Fibroblast of skin of back (primary cell): Measurements from ENCODE around the gene SUZ12.
"Not testable (repeated sequence)": the region's sequence is repeated elsewhere in the genome, so short reads cannot be mapped to it uniquely, and the experiment has no call there.

Source experiments
- DNase-seq: peaks from one replicate; pipeline ENCODE4 v3.0.0-alpha.2; 2013

The SUZ12 gene

DNA sequence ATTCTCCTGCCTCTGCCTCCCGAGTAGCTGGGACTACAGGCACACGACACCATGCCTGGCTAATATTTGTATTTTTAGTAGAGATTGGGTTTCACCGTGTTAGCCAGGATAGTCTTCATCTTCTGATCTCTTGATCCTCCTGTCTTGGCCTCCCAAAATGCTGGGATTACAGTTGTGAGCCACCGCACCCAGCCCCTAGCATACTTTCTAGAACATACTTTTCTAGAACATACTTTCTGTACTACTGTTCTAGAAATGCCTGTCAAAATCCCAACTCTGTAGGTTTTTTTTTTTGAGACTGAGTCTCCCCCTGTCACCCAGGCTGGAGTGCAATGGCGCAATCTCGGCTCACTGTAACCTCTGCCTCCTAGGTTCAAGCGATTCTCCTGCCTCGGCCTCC is 27.3 kb downstream of the SUZ12 start:
- DNase-seq = not testable (repeated sequence)

DNA sequence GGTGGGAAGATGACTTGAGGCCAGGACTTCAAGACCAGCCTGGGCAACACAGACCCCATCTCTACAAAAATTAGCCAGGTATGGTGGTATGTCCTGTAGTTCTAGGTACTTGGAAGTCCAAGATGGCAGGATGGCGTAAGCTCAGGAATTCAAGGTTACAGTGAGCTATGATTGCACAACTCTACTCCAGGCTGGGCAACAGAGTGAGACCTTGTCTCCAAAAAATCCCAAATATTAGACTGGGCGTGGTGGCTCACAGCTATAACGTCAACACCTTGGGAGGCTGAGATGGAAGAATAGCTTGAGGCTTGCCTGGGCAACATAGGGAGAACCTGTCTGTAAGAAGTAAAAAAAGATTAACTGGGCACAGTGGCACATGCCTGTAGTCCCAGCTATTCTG is 30.8 kb downstream of the SUZ12 start:
- DNase-seq = no peak

DNA sequence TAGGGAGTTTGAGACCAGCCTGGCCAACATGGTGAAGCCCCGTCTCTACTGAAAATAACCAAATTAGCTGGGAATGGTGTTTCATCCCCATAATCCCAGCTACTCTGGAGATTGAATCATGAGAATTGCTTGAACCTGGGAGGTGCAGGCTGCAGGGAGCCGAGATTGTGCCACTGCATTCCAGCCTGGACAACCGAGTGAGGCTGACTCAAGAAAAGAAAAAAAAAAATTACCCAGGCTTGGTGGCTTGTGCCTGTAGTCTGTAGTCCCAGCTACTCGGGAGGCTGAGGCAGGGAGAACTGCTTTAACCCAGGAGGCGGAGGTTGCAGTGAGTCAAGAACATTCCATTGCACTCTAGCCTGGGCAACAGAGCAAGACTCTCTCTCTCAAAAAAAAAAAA is 33.6 kb downstream of the SUZ12 start:
- peak; percentile 7 for DNase-seq

DNA sequence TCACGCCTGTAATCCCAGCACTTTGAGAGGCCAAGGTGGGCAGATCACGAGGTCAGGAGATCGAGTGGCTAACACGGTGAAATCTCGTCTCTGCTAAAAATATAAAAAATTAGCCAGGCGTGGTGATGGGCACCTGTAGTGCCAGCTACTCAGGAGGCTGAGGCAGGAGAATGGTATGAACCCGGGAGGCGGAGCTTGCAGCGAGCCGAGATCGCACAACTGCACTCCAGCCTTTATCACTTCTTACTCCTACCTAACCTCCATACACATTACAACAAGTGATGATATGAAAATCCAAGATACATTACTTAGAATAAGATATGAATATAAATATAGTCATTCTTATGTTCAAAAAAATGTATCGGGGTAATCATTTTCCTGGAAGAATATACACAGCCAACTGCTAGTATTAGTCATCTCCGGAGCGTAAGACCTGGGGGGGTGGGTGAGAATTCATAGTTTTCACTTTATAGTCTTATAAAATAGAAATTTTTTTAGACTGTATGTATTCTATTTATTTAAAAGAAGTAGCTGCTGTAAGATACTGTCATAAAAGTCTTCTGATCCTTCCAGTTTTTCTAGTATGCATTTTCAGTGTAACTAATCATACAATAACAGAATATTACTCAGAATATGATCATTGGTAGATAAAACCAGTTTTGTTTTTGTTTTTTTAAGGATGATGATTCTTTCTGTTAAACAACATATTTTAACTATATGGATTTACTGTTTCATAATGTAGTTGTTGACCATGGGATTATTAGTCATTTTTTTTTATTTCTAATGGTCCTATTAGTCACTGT is 37.7 kb downstream of the SUZ12 start:
- DNase-seq = peak; percentile 63

DNA sequence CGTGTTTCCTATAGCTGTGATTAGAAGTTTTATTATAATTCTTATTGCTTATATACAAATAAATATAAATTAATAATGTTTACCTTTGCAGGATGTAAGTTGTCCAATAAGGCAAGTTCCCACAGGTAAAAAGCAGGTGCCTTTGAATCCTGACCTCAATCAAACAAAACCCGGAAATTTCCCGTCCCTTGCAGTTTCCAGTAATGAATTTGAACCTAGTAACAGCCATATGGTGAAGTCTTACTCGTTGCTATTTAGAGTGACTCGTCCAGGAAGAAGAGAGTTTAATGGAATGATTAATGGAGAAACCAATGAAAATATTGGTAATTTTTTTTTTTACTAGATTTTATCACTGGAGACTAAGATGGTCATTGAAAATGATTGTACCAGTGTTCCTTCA is 38.6 kb downstream of the SUZ12 start:
- peak; percentile 8 for DNase-seq

DNA sequence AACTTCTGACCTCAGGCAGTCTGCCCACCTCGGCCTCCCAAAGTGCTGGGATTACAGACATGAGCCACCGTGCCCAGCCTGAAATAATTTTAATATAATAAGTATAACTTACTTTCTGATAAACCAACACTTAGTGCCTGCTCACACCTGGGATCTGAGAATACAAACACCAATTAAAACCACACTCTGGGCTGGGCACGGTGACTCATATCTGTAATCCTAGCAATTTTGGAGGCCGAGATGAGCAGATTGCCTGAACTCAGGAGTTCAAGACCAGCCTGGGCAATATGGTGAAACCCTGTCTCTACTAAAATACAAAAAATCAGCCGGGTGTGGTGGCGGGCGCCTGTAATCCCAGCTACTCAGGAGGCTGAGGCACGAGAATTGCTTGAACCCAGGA is 55.0 kb downstream of the SUZ12 start:
- not testable (repeated sequence) for DNase-seq

DNA sequence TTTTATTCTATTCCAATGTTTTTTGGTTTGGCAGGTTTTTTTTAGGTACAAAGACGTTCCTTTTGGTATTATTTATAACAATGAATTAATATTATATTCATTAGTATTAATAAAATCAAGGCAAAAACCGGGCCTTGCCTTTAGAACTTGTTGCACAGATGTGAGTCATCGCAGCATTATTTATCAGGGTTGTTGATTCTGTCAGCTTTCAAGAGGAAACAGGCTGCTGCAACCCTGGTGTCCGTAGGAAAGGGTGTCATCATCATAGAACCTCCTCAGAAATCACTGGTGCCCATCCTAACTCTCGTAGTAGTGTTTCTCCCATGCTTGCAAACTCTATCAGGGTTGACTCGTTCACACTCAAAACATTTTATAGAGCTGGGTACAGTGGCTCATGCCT is 60.2 kb downstream of the SUZ12 start:
- DNase-seq = no peak

DNA sequence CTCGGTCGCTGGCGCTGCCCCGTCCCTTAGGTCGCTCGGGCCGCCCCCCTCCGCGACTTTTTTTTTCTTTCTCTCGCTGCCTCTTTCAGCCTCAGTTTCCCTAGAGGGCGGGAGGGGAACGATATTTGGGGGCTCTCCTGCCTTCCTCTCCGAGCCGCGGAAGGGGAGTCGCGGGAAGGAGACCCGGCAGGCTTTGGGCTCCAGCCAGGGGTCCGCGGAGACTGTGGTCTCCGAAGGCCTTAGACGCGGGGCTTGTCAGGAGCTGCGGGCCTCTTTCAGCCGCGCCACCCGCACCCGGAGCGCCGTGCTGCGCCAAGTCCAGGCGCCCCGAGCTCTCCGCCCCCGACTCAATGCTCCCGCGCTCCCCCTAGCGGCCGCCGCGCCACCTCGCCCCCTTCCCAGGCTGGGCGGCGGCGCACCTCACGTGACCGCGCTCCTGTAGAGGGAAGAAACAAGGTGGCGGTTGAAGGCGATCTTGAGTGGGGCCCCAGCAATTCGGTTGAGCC is 70.2 kb downstream of the SUZ12 start, which contains the start of gene LRRC37B:
TSS of gene LRRC37B (plus strand) at position 427 of the 506 bp plus-strand sequence. CDS start 14,010 bp downstream, outside the sequence.
- DNase-seq = peak; percentile 75

DNA sequence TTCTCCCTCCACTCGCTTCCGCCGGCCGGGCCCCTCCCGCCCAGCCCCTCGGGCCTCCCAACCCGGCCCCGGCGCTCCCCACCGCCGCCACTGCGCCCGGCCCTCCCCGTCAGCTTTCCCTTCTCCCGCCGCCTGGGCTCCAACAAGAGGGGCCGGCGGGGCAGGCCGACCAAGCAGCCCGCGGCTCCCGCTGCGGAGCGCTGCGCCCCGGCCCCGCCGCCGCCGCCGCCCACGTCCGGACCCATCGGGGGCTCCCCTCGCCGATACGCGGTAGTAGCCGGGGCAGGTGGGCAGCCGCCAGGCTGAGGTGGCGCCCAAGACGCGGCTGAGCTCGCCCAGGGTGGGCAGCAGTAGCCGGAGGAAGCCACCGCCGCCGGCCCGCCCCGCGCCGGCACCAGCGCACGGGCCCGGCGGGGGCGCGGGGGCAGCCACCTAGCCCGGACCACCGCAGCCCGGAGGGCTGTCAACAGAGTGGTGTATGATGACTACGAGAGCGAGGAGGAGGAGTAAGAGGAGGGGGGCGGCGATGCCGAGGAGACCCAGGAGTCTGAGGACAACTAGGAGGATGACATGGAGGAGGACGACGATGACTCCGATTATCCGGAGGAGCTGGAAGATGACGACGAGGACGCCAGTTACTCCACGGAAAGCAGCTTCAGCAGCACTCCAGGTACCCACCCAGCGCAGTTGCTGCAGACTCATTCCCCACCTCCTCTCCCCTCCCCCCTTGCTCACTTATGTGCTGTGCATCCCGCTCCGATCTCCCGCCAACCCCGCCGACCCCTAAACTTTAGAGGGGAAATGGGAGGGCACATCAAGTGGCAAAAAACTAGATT is 70.9 kb downstream of the SUZ12 start:
- DNase-seq = peak; percentile 17

DNA sequence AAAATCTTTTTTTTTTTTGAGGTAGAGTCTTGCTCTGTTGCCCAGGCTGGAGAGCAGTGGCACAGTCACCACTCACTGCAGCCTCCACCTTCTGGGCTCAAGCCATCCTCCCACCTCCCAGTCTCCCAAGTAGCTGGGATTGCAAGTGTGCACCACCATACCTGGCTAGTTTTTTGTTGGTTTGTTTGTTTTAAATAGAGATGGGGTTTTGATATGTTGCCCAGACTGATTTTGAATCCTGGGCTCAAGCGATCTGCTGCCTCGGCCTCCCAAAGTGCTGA is 72.4 kb downstream of the SUZ12 start:
- DNase-seq = no peak

DNA sequence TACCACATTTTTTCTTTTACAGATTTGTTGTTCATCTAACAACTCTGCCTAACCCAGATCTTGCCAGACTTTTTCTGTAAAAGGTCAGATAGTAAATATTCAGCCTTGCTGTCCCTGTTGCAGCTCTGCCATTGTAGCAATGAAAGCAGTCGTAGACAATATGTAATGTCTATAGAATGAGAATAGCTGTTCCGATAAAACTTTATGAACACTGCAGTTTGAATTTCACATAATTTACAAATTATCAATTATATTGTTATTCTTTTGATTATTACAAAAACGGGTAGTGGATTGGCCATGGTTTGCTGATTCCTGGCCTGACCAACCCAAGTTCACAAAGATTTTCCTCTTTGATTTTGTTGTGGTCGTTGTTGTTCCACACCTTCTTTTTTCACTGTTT is 73.3 kb downstream of the SUZ12 start:
- no peak for DNase-seq

DNA sequence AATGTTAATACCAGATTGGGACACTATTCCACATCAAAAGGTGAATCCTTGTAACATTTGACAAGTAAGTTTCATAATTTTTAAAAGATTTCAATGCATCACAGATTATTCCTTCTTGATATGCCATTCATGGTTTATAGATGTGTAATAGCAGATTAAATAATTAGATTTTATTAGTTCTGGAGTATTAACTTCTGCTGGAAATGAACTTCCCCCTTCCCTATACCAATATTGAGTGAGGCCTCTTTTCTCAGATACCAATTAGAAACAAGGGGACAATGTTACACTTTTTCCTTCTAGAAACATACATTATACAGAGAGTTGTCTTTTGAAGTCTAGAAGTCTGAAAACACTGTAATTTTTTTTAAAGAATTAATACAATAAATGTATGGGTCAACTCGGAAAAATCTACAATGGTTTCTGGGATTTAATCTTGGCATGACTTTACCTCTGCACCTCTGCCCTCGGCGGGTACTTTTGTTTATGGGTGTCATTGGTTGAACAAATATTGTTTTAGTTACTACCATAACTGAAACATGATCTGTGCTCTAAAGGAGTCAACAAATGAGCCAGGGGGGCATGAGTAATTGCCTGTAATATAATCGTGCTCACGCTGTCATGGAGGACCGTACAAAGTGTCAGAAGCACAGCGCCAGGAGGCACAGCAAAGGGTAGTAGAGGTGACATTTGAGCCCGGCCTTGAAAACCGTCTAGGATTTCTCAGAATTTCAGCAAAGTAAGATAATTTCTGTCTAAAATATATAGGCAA is 78.6 kb downstream of the SUZ12 start:
- DNase-seq = no peak

DNA sequence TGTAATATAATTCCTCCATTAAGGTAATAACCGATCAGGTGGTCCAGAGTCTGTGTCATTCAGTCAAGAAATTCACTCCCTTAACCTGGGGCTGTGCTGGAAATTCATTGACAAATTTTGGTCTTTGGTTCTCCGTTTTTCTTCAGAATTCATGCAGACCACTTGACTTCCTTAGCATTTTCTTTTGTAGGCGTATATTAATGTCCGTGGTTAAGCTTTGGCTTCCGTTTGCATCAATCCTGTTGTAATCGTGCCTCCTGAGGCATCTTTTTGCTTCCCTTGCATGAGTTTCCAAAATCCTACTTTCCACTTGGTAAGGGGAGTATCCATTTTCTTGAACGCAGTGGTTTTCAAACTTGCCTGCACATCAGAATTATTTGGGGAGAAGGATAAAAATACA is 79.4 kb downstream of the SUZ12 start:
- no peak for DNase-seq

DNA sequence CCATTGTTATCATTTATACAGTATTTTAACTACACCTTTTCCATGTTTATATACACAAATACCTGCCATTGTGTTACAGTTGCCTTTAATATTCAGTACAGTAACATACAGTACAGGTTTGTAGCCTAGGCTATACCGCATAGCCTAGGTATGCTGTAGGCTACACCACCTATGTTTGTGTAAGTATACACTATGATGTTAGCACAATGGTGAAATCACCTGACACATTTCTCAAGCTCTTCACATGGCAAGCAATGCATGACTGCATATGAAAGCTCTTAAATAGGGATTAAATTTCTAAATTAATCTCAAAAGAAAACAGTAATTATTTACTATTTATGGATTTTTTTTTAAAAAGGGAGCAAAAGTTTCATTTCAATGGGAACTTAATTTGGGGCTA is 82.4 kb downstream of the SUZ12 start:
- no peak for DNase-seq

DNA sequence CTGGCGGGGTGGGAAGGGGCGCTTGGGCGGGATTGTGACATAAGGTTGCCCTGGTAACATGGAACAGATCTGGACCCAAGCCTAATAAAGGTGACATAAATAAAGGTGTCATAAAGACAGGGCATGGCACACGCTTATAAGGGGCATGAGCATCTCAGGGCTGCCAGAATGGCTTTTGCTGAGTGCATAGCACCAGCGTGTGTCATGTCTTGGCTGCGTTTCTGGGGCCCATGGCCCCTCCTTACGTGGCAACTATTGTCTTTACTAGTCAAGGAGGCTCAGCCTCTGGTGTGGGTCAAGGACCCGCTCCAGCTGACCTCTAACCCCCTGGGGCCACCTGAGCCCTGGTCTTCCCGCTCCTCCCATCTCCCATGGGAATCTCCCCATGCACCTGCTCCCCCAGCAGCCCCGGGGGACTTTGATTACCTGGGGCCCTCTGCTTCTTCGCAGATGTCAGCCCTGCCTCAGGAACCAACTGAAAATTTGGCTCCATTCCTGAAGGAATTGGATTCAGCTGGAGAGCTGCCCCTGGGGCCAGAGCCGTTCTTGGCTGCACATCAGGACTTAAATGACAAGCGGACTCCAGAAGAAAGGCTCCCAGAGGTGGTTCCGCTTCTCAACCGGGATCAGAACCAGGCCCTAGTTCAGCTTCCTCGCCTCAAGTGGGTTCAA is 84.3 kb downstream of the SUZ12 start:
- DNase-seq = no peak

DNA sequence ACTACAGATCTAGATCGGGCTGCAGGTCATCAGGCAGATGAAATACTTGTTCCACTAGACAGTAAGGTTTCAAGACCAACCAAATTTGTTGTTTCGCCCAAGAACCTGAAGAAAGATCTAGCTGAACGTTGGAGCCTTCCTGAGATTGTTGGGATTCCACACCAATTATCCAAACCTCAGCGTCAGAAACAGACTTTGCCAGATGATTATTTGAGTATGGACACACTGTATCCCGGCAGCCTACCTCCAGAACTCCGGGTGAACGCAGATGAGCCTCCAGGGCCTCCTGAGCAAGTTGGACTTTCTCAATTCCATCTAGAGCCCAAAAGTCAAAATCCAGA is 84.8 kb downstream of the SUZ12 start:
- no peak for DNase-seq

DNA sequence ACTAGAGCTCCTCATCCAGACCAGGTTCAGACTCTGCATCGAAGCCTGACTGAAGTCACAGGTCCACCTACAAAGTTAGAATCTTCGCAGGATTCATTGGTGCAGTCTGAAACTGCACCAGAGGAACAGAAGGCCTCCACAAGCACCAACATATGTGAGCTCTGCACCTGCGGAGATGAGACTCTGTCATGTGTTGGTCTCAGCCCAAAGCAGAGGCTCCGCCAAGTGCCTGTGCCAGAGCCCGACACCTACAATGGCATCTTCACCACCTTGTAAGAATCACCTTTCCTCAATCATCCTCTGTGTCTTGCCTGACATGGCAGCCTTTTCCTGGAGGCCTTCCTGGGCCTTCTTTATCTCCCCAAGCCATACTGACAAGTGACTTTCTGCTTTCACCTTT is 85.7 kb downstream of the SUZ12 start:
- not testable (repeated sequence) for DNase-seq

DNA sequence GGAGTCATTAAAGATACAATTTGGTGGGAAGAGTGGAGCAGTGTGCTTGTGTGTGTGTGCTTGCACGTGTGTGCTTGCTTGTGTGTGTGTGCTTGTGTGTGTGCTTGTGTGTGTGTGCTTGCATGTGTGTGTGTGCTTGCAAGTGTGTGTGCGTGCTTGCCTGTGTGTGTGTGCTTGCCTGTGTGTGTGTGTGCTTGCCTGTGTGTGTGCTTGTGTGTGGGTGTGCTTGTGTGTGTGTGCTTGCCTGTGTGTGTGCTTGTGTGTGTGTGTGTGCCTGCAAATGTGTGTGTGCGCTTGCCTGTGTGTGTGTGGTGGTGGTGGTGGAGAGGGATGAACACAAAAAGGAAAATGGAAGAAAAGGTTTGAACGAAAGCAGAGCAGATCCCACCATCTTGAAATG is 90.5 kb downstream of the SUZ12 start:
- DNase-seq = not testable (repeated sequence)

DNA sequence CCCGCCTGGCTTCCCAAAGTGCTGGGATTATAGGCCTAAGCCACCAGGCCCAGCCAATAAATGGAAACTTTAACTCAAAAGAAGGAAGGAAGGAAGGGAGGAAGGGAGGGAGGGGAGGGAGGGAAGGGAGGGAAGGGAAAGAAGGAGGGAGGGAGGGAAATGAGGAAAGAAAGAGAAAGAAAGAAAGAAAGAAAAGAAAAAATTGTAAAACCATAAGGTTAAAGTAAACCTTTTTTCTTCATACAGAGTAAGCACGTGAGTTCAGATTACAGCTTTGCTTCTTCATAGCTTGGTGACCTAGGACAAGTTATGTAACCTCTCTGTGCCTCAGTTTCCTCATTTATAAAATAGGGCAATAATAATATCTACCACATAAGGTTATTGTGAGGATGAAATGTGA is 96.4 kb downstream of the SUZ12 start:
- no peak for DNase-seq

DNA sequence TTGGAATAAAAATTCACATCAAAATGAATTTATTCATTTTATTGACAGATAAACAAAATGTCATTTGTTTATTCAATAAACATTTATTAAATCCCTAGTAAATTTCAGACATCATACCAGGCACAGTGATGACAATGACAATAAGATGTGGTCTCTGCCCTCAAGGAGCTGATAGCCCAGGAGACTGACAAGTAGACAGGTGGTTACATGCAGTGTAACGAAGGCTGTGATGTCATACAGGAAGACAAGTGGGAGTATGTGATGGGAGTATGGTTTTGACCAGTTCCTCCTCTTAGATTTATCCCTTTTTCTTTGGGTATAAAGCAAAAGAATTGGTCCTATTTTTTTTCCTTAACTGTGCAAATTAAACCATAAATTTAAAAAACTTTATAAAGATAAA is 97.0 kb downstream of the SUZ12 start:
- DNase-seq = not testable (repeated sequence)

DNA sequence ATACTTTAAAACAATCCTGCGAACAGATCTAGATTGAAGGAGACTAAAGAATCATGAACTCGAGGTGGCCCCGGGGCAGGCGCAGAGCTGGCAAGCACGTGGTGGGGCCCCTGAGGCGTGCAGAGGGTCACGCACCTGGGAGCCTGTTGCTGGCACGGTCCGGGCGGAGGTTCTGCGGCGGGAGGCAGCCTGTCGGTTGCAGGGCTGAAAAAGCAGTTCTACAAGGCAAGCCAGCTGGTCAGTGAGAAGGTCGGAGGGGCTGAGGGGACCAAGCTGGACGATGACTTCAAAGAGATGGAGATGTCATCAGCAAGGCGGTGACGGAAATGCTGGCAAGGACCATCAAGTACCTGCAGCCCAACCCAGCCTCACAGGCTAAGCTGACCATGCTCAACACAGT is 103.4 kb downstream of the SUZ12 start:
- not testable (repeated sequence) for DNase-seq

DNA sequence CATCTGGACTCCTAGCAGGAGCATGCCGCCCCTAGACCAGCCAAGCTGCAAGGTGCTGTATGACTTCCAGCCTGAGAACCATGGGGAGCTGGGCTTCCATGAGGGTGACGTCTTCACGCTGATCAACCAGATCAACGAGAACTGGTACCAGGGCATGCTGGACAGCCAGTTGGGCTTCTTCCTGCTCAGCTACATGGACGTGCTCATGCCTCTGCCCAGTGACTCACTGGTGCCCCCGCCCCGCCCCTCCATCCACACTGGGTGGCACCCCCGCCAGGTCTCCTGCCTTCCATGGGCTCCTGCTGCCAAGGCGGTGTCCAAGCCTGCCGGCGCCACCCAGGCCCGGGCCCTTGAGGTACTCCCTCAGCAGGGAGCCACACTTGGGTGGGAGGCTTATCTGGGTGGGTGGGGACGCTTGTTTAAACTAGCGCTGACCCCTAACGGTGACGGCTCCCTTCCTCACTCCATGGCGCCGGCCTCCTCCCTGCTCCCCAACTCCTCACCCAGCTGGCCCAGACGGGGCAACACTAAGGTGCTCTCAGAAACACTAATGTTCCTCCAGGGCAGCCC is 104.6 kb downstream of the SUZ12 start:
- not testable (repeated sequence) for DNase-seq
